H9 (cell line): ENCODE data around the gene LRRC7. TPM values are rescaled to one million over a fixed set of nuclear protein-coding genes. Genes with fewer than 3 reads are reported as not detected.

Experiments used
- DNase-seq: peaks from one replicate; pipeline ENCODE4 v3.0.0-alpha.2; 2017
- H2AFZ ChIP-seq: one replicate; pipeline ENCODE4 v1.6.1; 2013; ENCODE audit warnings: mild to moderate bottlenecking, low read length, control low read depth, moderate library complexity
- H2AK5ac ChIP-seq: 2 replicates; pipeline ENCODE4 v1.6.1; 2013; ENCODE audit warnings: low read length, control low read depth, mixed read lengths; ENCODE audit not compliant: insufficient read length
- H2BK120ac ChIP-seq: one replicate; pipeline ENCODE4 v1.6.1; 2013; ENCODE audit warnings: low read depth, mild to moderate bottlenecking, low read length, control low read depth, inconsistent platforms; ENCODE audit not compliant: poor library complexity, severe bottlenecking
- H2BK12ac ChIP-seq: 2 replicates; pipeline ENCODE4 v1.6.1; 2013; ENCODE audit warnings: low read length, control low read depth, mixed read lengths, low read depth; ENCODE audit not compliant: insufficient read length
- H2BK15ac ChIP-seq: 2 replicates; pipeline ENCODE4 v1.6.1; 2013; ENCODE audit warnings: low read depth, low read length, control low read depth
- H2BK20ac ChIP-seq: one replicate; pipeline ENCODE4 v1.6.1; 2013; ENCODE audit warnings: low read depth, mild to moderate bottlenecking, low read length, control low read depth, inconsistent platforms; ENCODE audit not compliant: poor library complexity, severe bottlenecking
- H2BK5ac ChIP-seq: 2 replicates; pipeline ENCODE4 v1.6.1; 2013; ENCODE audit warnings: low read length, control low read depth, mixed read lengths; ENCODE audit not compliant: insufficient read length
- H3K14ac ChIP-seq: 2 replicates; pipeline ENCODE4 v1.6.1; 2013; ENCODE audit warnings: low read length, control low read depth; ENCODE audit not compliant: insufficient read depth
- H3K18ac ChIP-seq: 2 replicates; pipeline ENCODE4 v1.6.1; 2013; ENCODE audit warnings: low read depth, mild to moderate bottlenecking, mixed read lengths, low read length, control low read depth; ENCODE audit not compliant: insufficient read length
- H3K23ac ChIP-seq: 2 replicates; pipeline ENCODE4 v1.6.1; 2013; ENCODE audit warnings: low read length, control low read depth, mixed read lengths, low read depth; ENCODE audit not compliant: insufficient read length
- H3K23me2 ChIP-seq: 2 replicates; pipeline ENCODE4 v1.6.1; 2013; ENCODE audit warnings: low read depth, mild to moderate bottlenecking, mixed read lengths, low read length, control low read depth; ENCODE audit not compliant: insufficient read length, poor library complexity, severe bottlenecking
- H3K27ac ChIP-seq: 2 replicates; pipeline ENCODE4 v1.5.1; 2013; ENCODE audit warnings: low read length, control low read depth, mixed read lengths, low read depth; ENCODE audit not compliant: insufficient read length
- H3K27me3 ChIP-seq: 2 replicates; pipeline ENCODE4 v1.6.1; 2013; ENCODE audit warnings: low read length, control low read depth, inconsistent platforms; ENCODE audit not compliant: insufficient read depth
- H3K4ac ChIP-seq: 2 replicates; pipeline ENCODE4 v1.6.1; 2013; ENCODE audit warnings: low read depth, mild to moderate bottlenecking, control low read depth, inconsistent platforms, low read length, moderate library complexity
- H3K4me1 ChIP-seq: 2 replicates; pipeline ENCODE4 v1.6.1; 2013; ENCODE audit warnings: low read length, control low read depth, inconsistent platforms; ENCODE audit not compliant: insufficient read depth
- H3K4me2 ChIP-seq: 2 replicates; pipeline ENCODE4 v1.6.1; 2013; ENCODE audit warnings: low read length, control low read depth, mixed read lengths; ENCODE audit not compliant: insufficient read length, insufficient read depth
- H3K56ac ChIP-seq: 2 replicates; pipeline ENCODE4 v1.6.1; 2013; ENCODE audit warnings: low read depth, mild to moderate bottlenecking, mixed read lengths, low read length, control low read depth; ENCODE audit not compliant: insufficient read length
- H3K79me1 ChIP-seq: 2 replicates; pipeline ENCODE4 v1.6.1; 2013; ENCODE audit warnings: low read depth, mild to moderate bottlenecking, moderate library complexity, low read length, control low read depth, inconsistent platforms; ENCODE audit not compliant: insufficient read depth, poor library complexity, severe bottlenecking
- H3K79me2 ChIP-seq: 2 replicates; pipeline ENCODE4 v1.6.1; 2013; ENCODE audit warnings: low read length, control low read depth, inconsistent platforms; ENCODE audit not compliant: insufficient read depth
- H3K9ac ChIP-seq: 2 replicates; pipeline ENCODE4 v1.6.1; 2013; ENCODE audit warnings: low read length, control low read depth, mixed read lengths; ENCODE audit not compliant: insufficient read length; ENCODE audit errors: extremely low read depth
- H3K9me3 ChIP-seq: one replicate; pipeline ENCODE4 v1.6.1; 2013; ENCODE audit warnings: low read depth, low read length, inconsistent platforms; ENCODE audit not compliant: control insufficient read depth
- H3T11ph ChIP-seq: one replicate; pipeline ENCODE4 v1.6.1; 2013; ENCODE audit warnings: mild to moderate bottlenecking, low read length, control low read depth, inconsistent platforms
- H4K20me1 ChIP-seq: one replicate; pipeline ENCODE4 v1.6.1; 2013; ENCODE audit not compliant: control insufficient read depth, insufficient read length, insufficient read depth
- H4K5ac ChIP-seq: 2 replicates; pipeline ENCODE4 v1.6.1; 2013; ENCODE audit warnings: low read depth, mild to moderate bottlenecking, mixed read lengths, low read length, control low read depth; ENCODE audit not compliant: insufficient read length
- H4K8ac ChIP-seq: replicated peaks from 2 replicates; pipeline ENCODE4 v1.6.1; 2013; ENCODE audit warnings: low read length, control low read depth, mixed read lengths, low read depth; ENCODE audit not compliant: insufficient read length
- H4K91ac ChIP-seq: 2 replicates; pipeline ENCODE4 v1.6.1; 2013; ENCODE audit warnings: low read depth, mild to moderate bottlenecking, moderate library complexity, mixed read lengths, low read length, control low read depth; ENCODE audit not compliant: insufficient read length
- H3K27ac Mint-ChIP-seq, 3 experiments: 2 replicates in 2 of 3; 3 replicates in 1 of 3; pipeline ENCODE4 v1.8.0; 2020 to 2021; ENCODE audit warnings: mixed read lengths in 3 of 3, mild to moderate bottlenecking in 1 of 3, moderate library complexity in 1 of 3
- H3K27me3 Mint-ChIP-seq: 2 replicates; pipeline ENCODE4 v1.8.0; 2021; ENCODE audit warnings: low read depth, mild to moderate bottlenecking, moderate library complexity, mixed read lengths
- H3K36me3 Mint-ChIP-seq, 3 experiments: 2 replicates in 2 of 3; 3 replicates in 1 of 3; pipeline ENCODE4 v1.8.0; 2020 to 2021; ENCODE audit warnings: low read depth in 3 of 3, mixed read lengths in 3 of 3; ENCODE audit not compliant: insufficient read depth in 1 of 3
- H3K4me1 Mint-ChIP-seq, 2 experiments: 2 replicates each; pipeline ENCODE4 v1.8.0; 2020; ENCODE audit warnings: mixed read lengths in 2 of 2
- H3K4me3 Mint-ChIP-seq, 2 experiments: 2 replicates in 1 of 2; 3 replicates in 1 of 2; pipeline ENCODE4 v1.8.0; 2020 to 2021; ENCODE audit warnings: mild to moderate bottlenecking in 2 of 2, mixed read lengths in 2 of 2, moderate library complexity in 1 of 2
- H3K9me3 Mint-ChIP-seq, 2 experiments: 2 replicates in 1 of 2; 3 replicates in 1 of 2; pipeline ENCODE4 v1.8.0; 2020; ENCODE audit warnings: mild to moderate bottlenecking in 2 of 2, mixed read lengths in 2 of 2, moderate library complexity in 1 of 2
- WGBS: extraction: QIAGEN DNeasy Blood & Tissue Kit; methylation state at CpG from one replicate; pipeline ENCODE4 v1.1.7; 2013; ENCODE audit warnings: missing lambda C conversion rate, low lambda C conversion rate, mixed read lengths; ENCODE audit not compliant: insufficient read length; ENCODE audit errors: extremely low coverage; 5-methylcytosine and 5-hydroxymethylcytosine counted together
- total RNA-seq: library from RNA; stranded (reverse); gene quantifications from 2 replicates; pipeline ENCODE4 v1.2.1, GENCODE V29; 2021
- TF ChIP-seq, protein P1 (sequence below): fragments of 200-600 bp; sonication (generic); conservative IDR thresholded peaks from 3 replicates; pipeline ENCODE4 v1.8.0; 2021; ENCODE audit warnings: antibody characterized with exemption, mild to moderate bottlenecking

Gene LRRC7
- total RNA-seq, 1 experiment from 2014 or later, result not detected

DNA sequence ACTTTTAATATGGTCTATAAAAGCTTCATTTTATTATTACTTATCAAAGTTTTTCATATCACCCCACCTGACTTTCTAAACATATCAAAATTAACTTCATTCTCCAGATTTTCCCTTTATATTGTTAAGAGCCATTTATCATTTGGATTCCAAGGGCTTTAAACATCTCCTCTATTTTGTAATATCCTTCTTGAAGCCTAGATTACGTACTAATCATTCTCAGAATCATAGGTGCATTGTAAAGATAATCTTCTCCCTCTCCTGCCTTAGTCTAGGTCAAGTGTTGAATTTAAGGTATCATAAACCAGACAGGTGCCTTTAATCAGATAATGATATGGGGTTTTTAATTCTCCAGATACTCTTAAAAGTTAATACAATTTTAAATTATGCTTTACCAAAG is 509.3 kb downstream of the LRRC7 start:
- no peak overlapping the region for H3T11ph ChIP-seq
- H2BK20ac ChIP-seq, result no peak overlapping the region
- no peaks in the 10 kb centered on the region for H3K9me3 Mint-ChIP-seq
- H2BK12ac ChIP-seq, result no peak overlapping the region
- no peaks in the 10 kb centered on the region for H3K79me1 ChIP-seq
- H3K4me3 Mint-ChIP-seq, result no peak overlapping the region
- H4K8ac ChIP-seq, result no peak overlapping the region
- no peak overlapping the region for H2BK5ac ChIP-seq
- H3K27ac ChIP-seq, result no peak overlapping the region
- H2BK15ac ChIP-seq, result no peak overlapping the region
- no peak for DNase-seq
- no peaks in the 10 kb centered on the region for H4K20me1 ChIP-seq
- H3K4me1 ChIP-seq, result no peaks in the 10 kb centered on the region
- no peak overlapping the region for H3K9ac ChIP-seq
- H3K4ac ChIP-seq, result no peak overlapping the region
- no peak overlapping the region for H3K14ac ChIP-seq
- H3K27ac Mint-ChIP-seq, result no peak overlapping the region
- H3K9me3 ChIP-seq, result no peaks in the 10 kb centered on the region
- TF ChIP-seq, protein P1, sequence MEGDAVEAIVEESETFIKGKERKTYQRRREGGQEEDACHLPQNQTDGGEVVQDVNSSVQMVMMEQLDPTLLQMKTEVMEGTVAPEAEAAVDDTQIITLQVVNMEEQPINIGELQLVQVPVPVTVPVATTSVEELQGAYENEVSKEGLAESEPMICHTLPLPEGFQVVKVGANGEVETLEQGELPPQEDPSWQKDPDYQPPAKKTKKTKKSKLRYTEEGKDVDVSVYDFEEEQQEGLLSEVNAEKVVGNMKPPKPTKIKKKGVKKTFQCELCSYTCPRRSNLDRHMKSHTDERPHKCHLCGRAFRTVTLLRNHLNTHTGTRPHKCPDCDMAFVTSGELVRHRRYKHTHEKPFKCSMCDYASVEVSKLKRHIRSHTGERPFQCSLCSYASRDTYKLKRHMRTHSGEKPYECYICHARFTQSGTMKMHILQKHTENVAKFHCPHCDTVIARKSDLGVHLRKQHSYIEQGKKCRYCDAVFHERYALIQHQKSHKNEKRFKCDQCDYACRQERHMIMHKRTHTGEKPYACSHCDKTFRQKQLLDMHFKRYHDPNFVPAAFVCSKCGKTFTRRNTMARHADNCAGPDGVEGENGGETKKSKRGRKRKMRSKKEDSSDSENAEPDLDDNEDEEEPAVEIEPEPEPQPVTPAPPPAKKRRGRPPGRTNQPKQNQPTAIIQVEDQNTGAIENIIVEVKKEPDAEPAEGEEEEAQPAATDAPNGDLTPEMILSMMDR, result no peak
- H4K5ac ChIP-seq, result no peak overlapping the region
- no peak overlapping the region for H2AK5ac ChIP-seq
- no peaks in the 10 kb centered on the region for H3K79me2 ChIP-seq
- no peak overlapping the region for H3K23ac ChIP-seq
- no peaks in the 10 kb centered on the region for H3K27me3 ChIP-seq
- no peak overlapping the region for H2BK120ac ChIP-seq
- no peaks in the 10 kb centered on the region; a peak in 1 of 4 replicates for H3K4me1 Mint-ChIP-seq
- no peak overlapping the region for H2AFZ ChIP-seq
- WGBS, result no CpG with 5 or more reads among the region's 1 CpG
- no peaks in the 10 kb centered on the region for H3K23me2 ChIP-seq
- no peaks in the 10 kb centered on the region for H3K27me3 Mint-ChIP-seq
- H3K56ac ChIP-seq, result no peak overlapping the region
- no peak overlapping the region for H3K18ac ChIP-seq
- H3K36me3 Mint-ChIP-seq, result no peaks in the 10 kb centered on the region
- H3K4me2 ChIP-seq, result no peak overlapping the region
- no peak overlapping the region for H4K91ac ChIP-seq
